HG03565 (cell line): Measurements from ENCODE around the gene KCNQ1.

ENCODE experiments used
- ATAC-seq: cut with Tn5 transposase; IDR thresholded peaks from one replicate; pipeline ENCODE4 v1.9.1; 2021; ENCODE audit warnings: mild to moderate bottlenecking, moderate library complexity; ENCODE audit not compliant: unreplicated experiment

Gene KCNQ1

GRCh38 chr11:2444821-2445745 is at the start of gene KCNQ1:
Gene KCNQ1 (plus strand): TSS chr11:2445008. CDS start chr11:2445099, 91 bp downstream.
- ATAC-seq = no peak

GRCh38 chr11:2395211-2395730 is 49.5 kb upstream of the KCNQ1 start:
- ATAC-seq = no peak

GRCh38 chr11:2395856-2396255 is 49.0 kb upstream of the KCNQ1 start:
- no peak for ATAC-seq

GRCh38 chr11:2396471-2396870 is 48.3 kb upstream of the KCNQ1 start:
- no peak for ATAC-seq

- no peak for ATAC-seq
These were observed 47.8 kb upstream of the KCNQ1 start for GRCh38 chr11:2397005-2397404.

- no peak for ATAC-seq
These were observed 46.0 kb upstream of the KCNQ1 start for GRCh38 chr11:2398664-2399355.

GRCh38 chr11:2399488-2400068 is 45.2 kb upstream of the KCNQ1 start:
- no peak for ATAC-seq

- ATAC-seq = peak; percentile 70
These were observed 44.6 kb upstream of the KCNQ1 start, which contains the start of gene TSSC4 for GRCh38 chr11:2400069-2400761. Gene TSSC4 (plus strand): TSS chr11:2400750. CDS start chr11:2402634, 1,884 bp downstream.

GRCh38 chr11:2400762-2401435 is 43.9 kb upstream of the KCNQ1 start:
- peak; percentile 4 for ATAC-seq

GRCh38 chr11:2401436-2401984 is 43.3 kb upstream of the KCNQ1 start:
- no peak for ATAC-seq

GRCh38 chr11:2402106-2402505 is 42.7 kb upstream of the KCNQ1 start:
- no peak for ATAC-seq

GRCh38 chr11:2402890-2403645 is 41.7 kb upstream of the KCNQ1 start:
- ATAC-seq = no peak

GRCh38 chr11:2404735-2405196 is 40.0 kb upstream of the KCNQ1 start:
- ATAC-seq = no peak

- no peak for ATAC-seq
These were observed 38.4 kb upstream of the KCNQ1 start for GRCh38 chr11:2406451-2406850.

- ATAC-seq = no peak
These were observed 37.9 kb upstream of the KCNQ1 start for GRCh38 chr11:2406878-2407410.

- ATAC-seq = no peak
These were observed 36.1 kb upstream of the KCNQ1 start for GRCh38 chr11:2408671-2409070.

GRCh38 chr11:2409126-2409525 is 35.7 kb upstream of the KCNQ1 start:
- no peak for ATAC-seq

- ATAC-seq = no peak
These were observed 35.0 kb upstream of the KCNQ1 start for GRCh38 chr11:2409611-2410468.
